ENCODE measurements around the gene TMEM245. TPM values are rescaled to one million over a fixed set of nuclear protein-coding genes. Genes with fewer than 3 reads are reported as not detected.
"Not testable (repeated sequence)": the region's sequence is repeated elsewhere in the genome, so short reads cannot be mapped to it uniquely, and the experiment has no call there.

The TMEM245 gene
- total RNA-seq, 2 donors from 2014 or later, result 76.5 to 95.4 TPM

GRCh38 chr9:109134167-109134578, 14.4 kb upstream of the TMEM245 start:
- no peaks in the 10 kb centered on the region for H3K36me3 ChIP-seq
- H3K9me3 ChIP-seq, result no peaks in the 10 kb centered on the region
- ATAC-seq (ENCODE audit: insufficient number of reproducible peaks, low FRiP score, low read depth), result no peak
- TF ChIP-seq, protein P1, sequence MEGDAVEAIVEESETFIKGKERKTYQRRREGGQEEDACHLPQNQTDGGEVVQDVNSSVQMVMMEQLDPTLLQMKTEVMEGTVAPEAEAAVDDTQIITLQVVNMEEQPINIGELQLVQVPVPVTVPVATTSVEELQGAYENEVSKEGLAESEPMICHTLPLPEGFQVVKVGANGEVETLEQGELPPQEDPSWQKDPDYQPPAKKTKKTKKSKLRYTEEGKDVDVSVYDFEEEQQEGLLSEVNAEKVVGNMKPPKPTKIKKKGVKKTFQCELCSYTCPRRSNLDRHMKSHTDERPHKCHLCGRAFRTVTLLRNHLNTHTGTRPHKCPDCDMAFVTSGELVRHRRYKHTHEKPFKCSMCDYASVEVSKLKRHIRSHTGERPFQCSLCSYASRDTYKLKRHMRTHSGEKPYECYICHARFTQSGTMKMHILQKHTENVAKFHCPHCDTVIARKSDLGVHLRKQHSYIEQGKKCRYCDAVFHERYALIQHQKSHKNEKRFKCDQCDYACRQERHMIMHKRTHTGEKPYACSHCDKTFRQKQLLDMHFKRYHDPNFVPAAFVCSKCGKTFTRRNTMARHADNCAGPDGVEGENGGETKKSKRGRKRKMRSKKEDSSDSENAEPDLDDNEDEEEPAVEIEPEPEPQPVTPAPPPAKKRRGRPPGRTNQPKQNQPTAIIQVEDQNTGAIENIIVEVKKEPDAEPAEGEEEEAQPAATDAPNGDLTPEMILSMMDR (IDR thresholded peaks at IDR 0.05), result no peak
- no peaks in the 10 kb centered on the region for H3K27me3 ChIP-seq (replicated peaks; ENCODE audit: insufficient read depth)
- no peak for DNase-seq (ENCODE audit: low spot score)
- H3K4me3 ChIP-seq, result no peak overlapping the region
- no peaks in the 10 kb centered on the region for H3K4me1 ChIP-seq (ENCODE audit: control insufficient read depth in 1 of 2, low read depth in 2 of 2)
- no peak overlapping the region for H3K27ac ChIP-seq

- TF ChIP-seq, protein P1 (IDR thresholded peaks at IDR 0.05), result no peak
- Histone ChIP-seq H3K4me3 (no peak overlapping the region), H3K9me3 (no peaks in the 10 kb centered on the region), H3K36me3 (no peaks in the 10 kb centered on the region), H3K27ac (no peak overlapping the region), H3K27me3 (replicated peaks; ENCODE audit: insufficient read depth) (no peaks in the 10 kb centered on the region), H3K4me1 (ENCODE audit: control insufficient read depth in 1 of 2, low read depth in 2 of 2) (no peaks in the 10 kb centered on the region)
- DNase-seq (ENCODE audit: low spot score), result no peak
- no peak for ATAC-seq (ENCODE audit: insufficient number of reproducible peaks, low FRiP score, low read depth)
These were observed 13.8 kb upstream of the TMEM245 start for GRCh38 chr9:109133533-109133932.

GRCh38 chr9:109132567-109133021, 12.8 kb upstream of the TMEM245 start:
- H3K4me3 ChIP-seq, result no peak overlapping the region
- H3K27ac ChIP-seq, result no peak overlapping the region
- TF ChIP-seq, protein P1 (IDR thresholded peaks at IDR 0.05), result no peak
- H3K27me3 ChIP-seq (replicated peaks; ENCODE audit: insufficient read depth), result no peaks in the 10 kb centered on the region
- H3K36me3 ChIP-seq, result no peaks in the 10 kb centered on the region
- no peaks in the 10 kb centered on the region for H3K4me1 ChIP-seq (ENCODE audit: control insufficient read depth in 1 of 2, low read depth in 2 of 2)
- no peaks in the 10 kb centered on the region for H3K9me3 ChIP-seq
- DNase-seq (ENCODE audit: low spot score), result no peak
- no peak for ATAC-seq (ENCODE audit: insufficient number of reproducible peaks, low FRiP score, low read depth)

DNA sequence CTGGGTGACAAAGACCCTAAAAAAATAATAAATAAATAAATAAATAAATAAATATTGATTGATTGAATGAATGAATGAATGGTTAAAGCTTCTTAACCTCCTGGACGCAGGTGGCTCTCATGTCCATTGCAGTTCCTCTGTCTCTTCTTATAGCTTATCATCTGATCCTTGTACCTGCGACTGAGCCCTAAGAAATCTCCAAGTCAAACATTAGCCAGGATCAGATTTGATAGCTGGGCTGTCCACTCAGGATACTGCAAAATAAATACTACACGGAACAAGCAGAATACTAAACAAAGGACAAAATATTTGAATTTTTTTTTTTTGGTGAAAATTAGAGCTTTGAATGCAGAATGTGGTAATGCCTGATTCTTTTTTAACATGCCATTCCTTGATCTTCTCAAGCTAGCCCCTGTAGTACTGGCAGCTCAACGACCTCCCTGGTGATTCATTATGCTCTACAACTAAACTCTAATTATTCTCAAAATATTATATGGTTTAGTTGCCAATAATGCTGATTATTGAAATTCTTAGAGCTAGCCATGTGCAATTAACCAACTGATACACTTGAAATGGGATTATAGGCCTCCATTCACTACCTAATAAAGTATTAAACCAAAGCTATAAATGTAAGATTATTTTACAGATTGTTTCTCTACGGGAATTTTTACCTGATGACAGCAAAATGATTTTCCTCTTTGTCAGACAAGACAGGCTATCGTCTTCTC, 9.9 kb upstream of the TMEM245 start:
- DNase-seq (ENCODE audit: low spot score), result no peak
- Histone ChIP-seq H3K27ac (no peak overlapping the region), H3K9me3 (no peaks in the 10 kb centered on the region), H3K36me3 (no peaks in the 10 kb centered on the region), H3K4me3 (no peak overlapping the region), H3K27me3 (replicated peaks; ENCODE audit: insufficient read depth) (no peaks in the 10 kb centered on the region), H3K4me1 (ENCODE audit: control insufficient read depth in 1 of 2, low read depth in 2 of 2) (no peaks in the 10 kb centered on the region)
- TF ChIP-seq, protein P1 (IDR thresholded peaks at IDR 0.05), result no peak
- no peak for ATAC-seq (ENCODE audit: insufficient number of reproducible peaks, low FRiP score, low read depth)

- not testable (repeated sequence) for H3K4me3 ChIP-seq; H3K27ac ChIP-seq; H3K36me3 ChIP-seq; H3K27me3 ChIP-seq (replicated peaks; ENCODE audit: insufficient read depth); H3K9me3 ChIP-seq; ATAC-seq (ENCODE audit: insufficient number of reproducible peaks, low FRiP score, low read depth); DNase-seq (ENCODE audit: low spot score); H3K4me1 ChIP-seq (ENCODE audit: control insufficient read depth in 1 of 2, low read depth in 2 of 2)
These were observed 6.9 kb upstream of the TMEM245 start for GRCh38 chr9:109126671-109127070.

GRCh38 chr9:109124121-109124520, 4.4 kb upstream of the TMEM245 start:
- no peak overlapping the region for H3K27ac ChIP-seq
- peaks cover 0 to 4% of the 10 kb centered on the region in 2 donors for H3K4me1 ChIP-seq (ENCODE audit: control insufficient read depth in 1 of 2, low read depth in 2 of 2)
- TF ChIP-seq, protein P1 (IDR thresholded peaks at IDR 0.05), result no peak
- DNase-seq (ENCODE audit: low spot score), result no peak
- H3K9me3 ChIP-seq, result no peaks in the 10 kb centered on the region
- no peaks in the 10 kb centered on the region for H3K27me3 ChIP-seq (replicated peaks; ENCODE audit: insufficient read depth)
- no peak overlapping the region for H3K4me3 ChIP-seq
- ATAC-seq (ENCODE audit: insufficient number of reproducible peaks, low FRiP score, low read depth), result no peak
- H3K36me3 ChIP-seq, result no peaks in the 10 kb centered on the region

Measured in thoracic aorta (tissue), 2 donors.